Body of pancreas (tissue), 4 donors: ENCODE results near the gene HCAR1.
"Not testable (repeated sequence)": the region's sequence is repeated elsewhere in the genome, so short reads cannot be mapped to it uniquely, and the experiment has no call there.

ENCODE experiments used
- CTCF ChIP-seq, 7 experiments: fragments of 450-650 bp in 4 of 7; fragments of 200-600 bp in 3 of 7; sonication (generic) in 3 of 7; IDR thresholded peaks; one replicate each; pipeline ENCODE4 v1.5.1; 2016 to 2019; ENCODE audit warnings: antibody characterized with exemption in 7 of 7
- POLR2A ChIP-seq, 3 donors: fragments of 450-650 bp; IDR thresholded peaks; one replicate each; pipeline ENCODE4 v1.6.1; 2016; ENCODE audit warnings: antibody characterized with exemption in 3 of 3, mild to moderate bottlenecking in 2 of 3

- TF ChIP-seq CTCF, POLR2A (IDR thresholded peaks at IDR 0.05): not testable (repeated sequence)
These were observed 27.6 kb downstream of the HCAR1 start, which contains the start of gene HCAR2 for GRCh38 chr12:122702890-122703611.
